Mesendoderm (in vitro differentiated cells): ENCODE measurements around the gene GLOD5.

Source experiments
- DNase-seq: peaks from one replicate; pipeline ENCODE4 v3.0.0; 2013
- H2AK5ac ChIP-seq: 2 replicates; pipeline ENCODE4 v1.6.1; 2013; ENCODE audit warnings: low read length, inconsistent platforms
- H2BK120ac ChIP-seq: 2 replicates; pipeline ENCODE4 v1.6.1; 2013; ENCODE audit warnings: low read depth, mild to moderate bottlenecking, low read length, moderate library complexity, mixed read lengths
- H2BK15ac ChIP-seq: replicated peaks from 2 replicates; pipeline ENCODE4 v1.6.1; 2013; ENCODE audit warnings: low read depth, mild to moderate bottlenecking, moderate library complexity
- H2BK5ac ChIP-seq: 2 replicates; pipeline ENCODE4 v1.6.1; 2013; ENCODE audit warnings: low read length, inconsistent platforms
- H3K18ac ChIP-seq: 2 replicates; pipeline ENCODE4 v1.6.1; 2013; ENCODE audit warnings: mild to moderate bottlenecking, low read length, mixed read lengths
- H3K23ac ChIP-seq: one replicate; pipeline ENCODE4 v1.6.1; 2013; ENCODE audit warnings: low read length
- H3K27ac ChIP-seq: 2 replicates; pipeline ENCODE4 v1.5.1; 2013; ENCODE audit warnings: low read depth, mild to moderate bottlenecking, inconsistent platforms, low read length, moderate library complexity
- H3K27me3 ChIP-seq: 2 replicates; pipeline ENCODE4 v1.6.1; 2013; ENCODE audit warnings: low read length, control low read depth, mild to moderate bottlenecking, inconsistent platforms; ENCODE audit not compliant: insufficient read depth, poor library complexity
- H3K36me3 ChIP-seq: 2 replicates; pipeline ENCODE4 v1.6.1; 2013; ENCODE audit warnings: low read length, inconsistent platforms; ENCODE audit not compliant: control insufficient read depth, insufficient read depth
- H3K4ac ChIP-seq: one replicate; pipeline ENCODE4 v1.6.1; 2013; ENCODE audit warnings: low read depth, mild to moderate bottlenecking, low read length, moderate library complexity
- H3K4me1 ChIP-seq: 2 replicates; pipeline ENCODE4 v1.6.1; 2013; ENCODE audit warnings: low read depth, low read length, inconsistent platforms; ENCODE audit not compliant: control insufficient read depth
- H3K4me2 ChIP-seq: 2 replicates; pipeline ENCODE4 v1.6.1; 2013; ENCODE audit warnings: low read length
- H3K4me3 ChIP-seq: 2 replicates; pipeline ENCODE4 v1.5.1; 2013; ENCODE audit warnings: mild to moderate bottlenecking, low read length
- H3K56ac ChIP-seq: one replicate; pipeline ENCODE4 v1.6.1; 2013; ENCODE audit warnings: low read length
- H3K79me1 ChIP-seq: 2 replicates; pipeline ENCODE4 v1.6.1; 2013; ENCODE audit warnings: low read length, inconsistent platforms
- H3K79me2 ChIP-seq: 2 replicates; pipeline ENCODE4 v1.6.1; 2013; ENCODE audit warnings: mild to moderate bottlenecking, low read length; ENCODE audit not compliant: control insufficient read depth, insufficient read depth
- H3K9ac ChIP-seq: 2 replicates; pipeline ENCODE4 v1.6.1; 2013; ENCODE audit warnings: low read length, inconsistent platforms
- H4K5ac ChIP-seq: one replicate; pipeline ENCODE4 v1.6.1; 2013; ENCODE audit warnings: low read length
- H4K8ac ChIP-seq: one replicate; pipeline ENCODE4 v1.6.1; 2013; ENCODE audit warnings: low read depth, mild to moderate bottlenecking, control low read depth, low read length, moderate library complexity
- WGBS: extraction: QIAGEN DNeasy Blood & Tissue Kit; methylation state at CpG from one replicate; pipeline ENCODE4 v1.1.7; 2013; ENCODE audit warnings: low lambda C conversion rate, missing lambda C conversion rate; ENCODE audit not compliant: insufficient coverage; ENCODE audit errors: extremely low coverage; 5-methylcytosine and 5-hydroxymethylcytosine counted together

GLOD5 gene

DNA sequence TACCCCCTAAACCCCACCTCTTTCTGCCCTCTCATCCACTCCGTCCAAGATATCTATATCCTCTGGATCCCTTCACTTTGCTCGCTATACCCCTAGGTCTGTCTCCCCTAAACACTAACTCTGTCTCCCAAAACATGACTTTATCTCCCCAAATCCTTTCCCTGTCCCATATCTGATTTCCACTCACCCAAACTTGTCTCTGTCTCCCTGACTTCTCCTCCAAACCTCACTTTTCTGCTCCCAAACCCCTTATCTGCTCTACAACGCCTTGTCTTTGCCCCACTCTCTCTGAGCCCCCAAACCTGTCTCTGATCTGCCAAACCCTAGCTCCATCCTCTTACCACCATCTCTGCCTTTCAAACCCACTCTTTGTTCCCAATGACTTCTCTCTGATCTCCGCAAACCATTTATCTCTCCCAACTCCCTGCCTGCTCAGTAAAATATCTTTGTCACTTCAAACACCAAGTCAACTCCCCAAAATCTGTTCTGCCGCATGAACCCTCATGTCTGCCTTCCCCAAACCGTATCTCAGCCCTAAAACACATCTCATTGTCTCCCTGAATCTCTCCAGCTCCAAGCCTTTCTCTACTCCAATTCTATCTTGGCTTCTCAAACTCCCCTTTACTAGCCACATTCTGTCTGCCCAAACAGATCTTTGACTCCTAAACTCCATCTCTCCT is 25.4 kb downstream of the GLOD5 start:
- Histone ChIP-seq H3K79me2 (no peaks in the 10 kb centered on the region), H3K4me3 (no peak overlapping the region), H3K27me3 (no peaks in the 10 kb centered on the region), H3K4ac (no peak overlapping the region), H3K56ac (no peak overlapping the region), H4K8ac (no peak overlapping the region), H3K27ac (no peak overlapping the region), H4K5ac (no peak overlapping the region), H2AK5ac (no peak overlapping the region), H2BK15ac (no peak overlapping the region), H3K79me1 (no peaks in the 10 kb centered on the region), H2BK120ac (no peak overlapping the region), H3K23ac (no peak overlapping the region), H3K18ac (no peak overlapping the region), H3K4me2 (no peak overlapping the region), H3K36me3 (no peaks in the 10 kb centered on the region), H3K4me1 (no peaks in the 10 kb centered on the region), H2BK5ac (no peak overlapping the region), H3K9ac (no peak overlapping the region)
- WGBS = no CpG with 5 or more reads among the region's 6 CpGs
- DNase-seq = no peak

DNA sequence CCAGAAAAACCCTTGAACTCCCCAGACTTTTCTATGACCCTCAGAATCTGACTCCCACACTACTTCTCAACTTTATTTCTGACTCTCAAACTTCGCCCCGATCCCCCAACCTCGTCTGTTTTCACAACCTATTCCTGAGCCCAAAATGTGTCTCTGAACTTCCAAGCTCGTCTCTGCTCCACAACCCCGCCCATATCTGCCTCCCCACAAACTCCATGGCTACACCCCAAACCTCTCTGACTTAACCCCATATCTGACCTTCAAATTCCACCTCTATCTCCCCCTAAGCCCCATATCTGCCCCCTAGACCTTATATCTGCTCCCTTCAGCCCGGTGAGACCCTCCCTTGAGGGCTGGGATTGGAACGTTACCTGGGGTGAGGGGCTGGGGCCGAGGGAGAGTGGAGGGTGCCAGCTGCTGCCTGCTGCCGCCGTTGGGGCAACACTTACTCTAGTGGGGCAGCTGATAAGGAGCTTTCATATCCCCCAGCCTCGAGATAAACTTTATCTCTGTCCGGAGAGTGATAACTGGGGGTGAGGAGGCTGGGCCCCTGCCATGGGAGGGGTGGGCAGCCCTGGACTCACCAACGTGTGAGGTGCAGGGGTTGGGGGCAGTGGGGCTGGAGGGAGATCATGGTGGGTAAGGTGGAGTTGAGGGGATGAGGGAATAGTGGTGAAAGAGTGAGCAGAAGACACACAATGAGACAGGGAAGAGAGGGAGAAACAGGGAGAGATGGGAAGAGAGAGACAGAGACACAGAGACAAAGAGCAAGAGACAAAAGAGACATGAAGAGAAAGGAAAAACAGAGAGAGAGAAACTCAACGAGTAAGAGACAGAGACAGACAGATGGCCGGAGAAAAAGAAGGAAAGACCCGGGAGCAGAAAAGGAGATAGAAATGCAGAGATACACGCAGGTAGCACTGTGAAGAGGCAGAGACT is 26.2 kb downstream of the GLOD5 start:
- H3K27ac ChIP-seq = no peak overlapping the region
- no peak overlapping the region for H4K8ac ChIP-seq
- no peak overlapping the region for H2BK5ac ChIP-seq
- no peaks in the 10 kb centered on the region for H3K27me3 ChIP-seq
- no CpG with 5 or more reads among the region's 17 CpGs for WGBS
- no peak overlapping the region for H2AK5ac ChIP-seq
- H3K36me3 ChIP-seq = no peaks in the 10 kb centered on the region
- no peak overlapping the region for H4K5ac ChIP-seq
- no peak overlapping the region for H3K4me3 ChIP-seq
- no peak overlapping the region for H3K56ac ChIP-seq
- no peak overlapping the region for H3K4me2 ChIP-seq
- no peaks in the 10 kb centered on the region for H3K79me1 ChIP-seq
- H3K23ac ChIP-seq = no peak overlapping the region
- no peak for DNase-seq
- H3K18ac ChIP-seq = no peak overlapping the region
- no peak overlapping the region for H2BK15ac ChIP-seq
- no peak overlapping the region for H3K9ac ChIP-seq
- H2BK120ac ChIP-seq = no peak overlapping the region
- no peaks in the 10 kb centered on the region for H3K4me1 ChIP-seq
- H3K4ac ChIP-seq = no peak overlapping the region
- H3K79me2 ChIP-seq = no peaks in the 10 kb centered on the region

DNA sequence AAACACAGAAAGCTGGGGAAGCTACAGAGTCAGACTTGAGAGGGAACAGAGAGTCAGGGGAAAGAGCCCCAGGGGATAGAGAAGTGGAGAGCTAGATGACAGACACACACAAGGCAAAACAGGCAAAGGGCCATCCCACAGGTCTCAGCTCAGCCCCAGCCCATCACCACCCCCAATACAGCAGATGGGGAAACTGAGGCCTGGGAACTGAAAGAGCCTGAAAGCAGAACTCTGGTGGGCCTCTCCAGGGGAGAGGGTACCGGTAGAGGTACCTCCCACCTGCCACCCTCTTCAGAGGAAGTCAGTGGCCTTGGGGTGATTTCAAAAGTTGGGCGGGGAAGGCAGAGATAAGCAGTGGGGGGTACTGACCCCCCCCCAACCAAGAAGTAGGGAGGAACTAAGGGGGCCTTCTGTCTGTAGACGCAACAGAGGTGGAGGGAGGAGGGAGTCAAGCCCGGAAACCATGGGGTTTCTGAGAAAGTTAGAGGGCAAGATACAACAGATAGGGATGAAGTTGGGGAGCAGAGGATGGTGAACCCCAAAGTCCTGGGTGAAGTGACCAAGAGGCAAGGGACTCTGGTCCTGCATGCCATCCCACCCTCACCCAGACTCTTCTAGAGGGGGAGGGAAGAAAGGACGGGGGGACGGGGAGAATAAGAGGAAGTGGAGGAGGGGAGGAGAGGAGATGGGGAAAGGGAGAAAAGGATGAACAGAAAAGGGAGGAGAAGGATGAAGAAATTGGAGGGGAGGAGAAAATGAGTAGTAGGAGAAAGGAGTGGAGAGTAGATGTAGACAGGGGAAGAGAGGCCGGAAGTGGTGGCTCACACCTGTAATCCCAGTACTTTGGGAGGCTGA is 28.0 kb downstream of the GLOD5 start:
- H3K4me2 ChIP-seq = no peak overlapping the region
- no CpG with 5 or more reads among the region's 7 CpGs for WGBS
- H2BK5ac ChIP-seq = no peak overlapping the region
- H3K36me3 ChIP-seq = no peaks in the 10 kb centered on the region
- H4K5ac ChIP-seq = no peak overlapping the region
- DNase-seq = no peak
- H3K27ac ChIP-seq = no peak overlapping the region
- H3K79me1 ChIP-seq = no peaks in the 10 kb centered on the region
- no peaks in the 10 kb centered on the region for H3K27me3 ChIP-seq
- H3K9ac ChIP-seq = no peak overlapping the region
- no peak overlapping the region for H3K56ac ChIP-seq
- H2AK5ac ChIP-seq = no peak overlapping the region
- no peak overlapping the region for H3K4me3 ChIP-seq
- H3K23ac ChIP-seq = no peak overlapping the region
- no peaks in the 10 kb centered on the region for H3K79me2 ChIP-seq
- H3K4me1 ChIP-seq = no peaks in the 10 kb centered on the region
- no peak overlapping the region for H3K18ac ChIP-seq
- no peak overlapping the region for H4K8ac ChIP-seq
- H2BK120ac ChIP-seq = no peak overlapping the region
- no peak overlapping the region for H2BK15ac ChIP-seq
- no peak overlapping the region for H3K4ac ChIP-seq

DNA sequence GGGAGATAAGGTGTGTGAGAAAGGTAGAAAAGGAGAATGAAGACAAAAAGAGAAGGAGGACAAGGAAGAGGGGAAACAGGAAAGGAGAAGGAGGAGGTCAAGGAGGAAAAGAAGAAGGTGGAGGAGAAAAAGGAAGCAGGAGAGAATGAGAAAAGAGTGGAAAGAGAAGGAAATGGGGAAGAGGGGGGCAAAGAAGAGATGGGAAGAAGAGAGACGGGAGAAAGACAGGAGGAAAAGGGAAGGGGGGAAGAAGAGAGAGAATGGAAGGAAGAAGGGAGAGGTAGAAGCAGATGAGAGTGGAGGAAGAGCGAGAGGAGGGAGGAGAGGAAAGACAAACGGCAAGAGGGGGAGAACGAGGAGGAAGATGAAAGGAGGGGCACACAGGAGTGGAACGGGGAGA is 28.9 kb downstream of the GLOD5 start:
- Histone ChIP-seq H3K23ac (no peak overlapping the region), H3K27me3 (no peaks in the 10 kb centered on the region), H4K5ac (no peak overlapping the region), H3K18ac (no peak overlapping the region), H3K4me3 (no peak overlapping the region), H2BK5ac (no peak overlapping the region), H3K79me1 (no peaks in the 10 kb centered on the region), H3K4ac (no peak overlapping the region), H3K79me2 (no peaks in the 10 kb centered on the region), H2BK120ac (no peak overlapping the region), H3K56ac (no peak overlapping the region), H2AK5ac (no peak overlapping the region), H3K4me2 (no peak overlapping the region), H3K4me1 (no peaks in the 10 kb centered on the region), H4K8ac (no peak overlapping the region), H2BK15ac (no peak overlapping the region), H3K27ac (no peak overlapping the region), H3K36me3 (no peaks in the 10 kb centered on the region), H3K9ac (no peak overlapping the region)
- no CpG with 5 or more reads among the region's 5 CpGs for WGBS
- DNase-seq = no peak

DNA sequence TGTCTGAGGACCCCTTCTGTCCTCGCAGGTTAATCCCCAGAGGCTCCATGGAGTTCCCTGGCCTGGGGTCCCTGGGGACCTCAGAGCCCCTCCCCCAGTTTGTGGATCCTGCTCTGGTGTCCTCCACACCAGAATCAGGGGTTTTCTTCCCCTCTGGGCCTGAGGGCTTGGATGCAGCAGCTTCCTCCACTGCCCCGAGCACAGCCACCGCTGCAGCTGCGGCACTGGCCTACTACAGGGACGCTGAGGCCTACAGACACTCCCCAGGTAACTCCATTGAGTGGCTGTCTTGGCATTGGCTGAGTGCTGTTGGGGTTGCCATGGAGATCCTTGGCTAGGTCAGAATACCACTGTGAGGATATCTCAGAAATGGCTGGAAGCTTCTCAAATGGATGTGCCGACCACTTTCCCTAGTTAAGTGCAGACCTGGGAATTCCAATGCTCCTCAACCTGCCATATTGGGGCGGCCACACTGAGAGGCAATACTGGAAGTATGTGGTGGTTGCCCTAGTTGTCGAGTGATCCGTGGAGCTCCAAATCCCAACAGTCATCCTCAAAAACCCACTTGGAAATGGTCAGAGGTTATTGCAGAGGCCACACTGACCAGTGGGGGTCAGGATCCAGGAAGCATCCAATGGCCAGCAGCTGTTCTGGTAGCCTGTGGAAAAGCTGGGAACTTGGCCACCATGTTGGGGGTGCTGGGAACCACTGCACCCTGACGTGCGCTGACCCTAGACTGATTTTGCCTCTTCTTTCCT is 29.7 kb downstream of the GLOD5 start:
- Histone ChIP-seq H4K8ac (no peak overlapping the region), H2BK15ac (no peak overlapping the region), H3K23ac (no peak overlapping the region), H3K18ac (no peak overlapping the region), H2AK5ac (no peak overlapping the region), H3K4me1 (no peaks in the 10 kb centered on the region), H3K56ac (no peak overlapping the region), H4K5ac (no peak overlapping the region), H2BK5ac (no peak overlapping the region), H3K4me2 (no peak overlapping the region), H3K27ac (no peak overlapping the region), H3K36me3 (no peaks in the 10 kb centered on the region), H3K79me2 (no peaks in the 10 kb centered on the region), H3K27me3 (no peaks in the 10 kb centered on the region), H3K4ac (no peak overlapping the region), H3K4me3 (no peak overlapping the region), H3K9ac (no peak overlapping the region), H2BK120ac (no peak overlapping the region), H3K79me1 (no peaks in the 10 kb centered on the region)
- WGBS = no CpG with 5 or more reads among the region's 11 CpGs
- DNase-seq = peak; percentile 10
